ENCODE measurements around the gene GOLGA8B.
"Not testable (repeated sequence)": the region's sequence is repeated elsewhere in the genome, so short reads cannot be mapped to it uniquely, and the experiment has no call there.

GRCh38 chr15:34560814-34561213 is 22.6 kb downstream of the GOLGA8B start:
- not testable (repeated sequence) for TF ChIP-seq MAX (IDR thresholded peaks at IDR 0.05); HNF4G (IDR thresholded peaks at IDR 0.05); CTCF (IDR thresholded peaks at IDR 0.05; ENCODE audit: low read depth, low read length, missing input control)

Data from liver (tissue), 3 donors.